AG10803 (cell line): ENCODE data around the gene TBX4.

ENCODE experiments used
- DNase-seq: peaks from one replicate; pipeline ENCODE4 v3.0.0; 2010; ENCODE audit warnings: low read depth
- H3K4me3 ChIP-seq: 2 replicates; pipeline ENCODE4 v1.5.1; 2011; ENCODE audit warnings: mild to moderate bottlenecking, low read length, control low read depth
- CTCF ChIP-seq: conservative IDR thresholded peaks from 2 replicates; pipeline ENCODE4 v1.5.1; 2011; ENCODE audit warnings: mild to moderate bottlenecking, low read length, control low read depth, inconsistent platforms

TBX4 gene

GRCh38 chr17:61495161-61495857, 43.1 kb downstream of the TBX4 start:
- peak; percentile 70 for DNase-seq
- H3K4me3 ChIP-seq = no peak overlapping the region
- TF ChIP-seq CTCF = no peak

GRCh38 chr17:61496174-61496956, 44.1 kb downstream of the TBX4 start:
- H3K4me3 ChIP-seq = no peak overlapping the region
- no peak for TF ChIP-seq CTCF
- DNase-seq = no peak

- TF ChIP-seq CTCF = no peak
Measured at GRCh38 chr17:61496957-61497653, 44.9 kb downstream of the TBX4 start.

GRCh38 chr17:61498042-61498994, 46.1 kb downstream of the TBX4 start:
- no peak for TF ChIP-seq CTCF
- H3K4me3 ChIP-seq = no peak overlapping the region
- no peak for DNase-seq

More at GRCh38 chr17:61496957-61497653, 44.9 kb downstream of the TBX4 start:
- no peak overlapping the region for H3K4me3 ChIP-seq
- DNase-seq = no peak

- no peak overlapping the region for H3K4me3 ChIP-seq
- DNase-seq = no peak
- no peak for TF ChIP-seq CTCF
Measured at GRCh38 chr17:61499632-61500031, 47.4 kb downstream of the TBX4 start.

GRCh38 chr17:61500287-61500686, 48.1 kb downstream of the TBX4 start:
- no peak for DNase-seq
- no peak for TF ChIP-seq CTCF
- no peak overlapping the region for H3K4me3 ChIP-seq
